Ramos (cell line): ENCODE data around the gene GASK1A.

Experiments used
- in situ Hi-C: fragments of 300-500 bp; cut with MboI; formaldehyde crosslinking; loops from one replicate; pipeline ENCODE4 v1.14.3; 2022; ENCODE audit warnings: low sequenced_read_pairs; ENCODE audit not compliant: unreplicated experiment

GASK1A gene

GRCh38 chr3:42979044-42979972, at the start of gene GASK1A:
Gene GASK1A (plus strand): TSS chr3:42979311. CDS start chr3:42979643, 332 bp downstream.
- in situ Hi-C loops, result no loop called here

- in situ Hi-C loops, result no loop called here
Observed at GRCh38 chr3:42934111-42934510, 45.0 kb upstream of the GASK1A start.

- in situ Hi-C loops, result no loop called here
Observed at GRCh38 chr3:42934910-42935309, 44.2 kb upstream of the GASK1A start.

- in situ Hi-C loops, result no loop called here
Observed at GRCh38 chr3:42935472-42935871, 43.6 kb upstream of the GASK1A start.

GRCh38 chr3:42936157-42936981, 42.7 kb upstream of the GASK1A start:
- in situ Hi-C loops, result no loop called here

- in situ Hi-C loops, result no loop called here
Observed at GRCh38 chr3:42937334-42937733, 41.8 kb upstream of the GASK1A start.

GRCh38 chr3:42942693-42943092, 36.4 kb upstream of the GASK1A start:
- in situ Hi-C loops, result no loop called here

- in situ Hi-C loops, result no loop called here
Observed at GRCh38 chr3:42946050-42946449, 33.1 kb upstream of the GASK1A start.

- in situ Hi-C loops, result loop anchor here (25.0 kb wide), 1 partner anchor 430 kb away; no protein-coding TSS in a partner anchor
Observed at GRCh38 chr3:42957573-42957972, 21.5 kb upstream of the GASK1A start.

- in situ Hi-C loops, result loop anchor here (25.0 kb wide), 1 partner anchor 427 kb away; no protein-coding TSS in a partner anchor
Observed at GRCh38 chr3:42960282-42960681, 18.8 kb upstream of the GASK1A start.

- in situ Hi-C loops, result loop anchor here (25.0 kb wide), 1 partner anchor 427 kb away; no protein-coding TSS in a partner anchor
Observed at GRCh38 chr3:42960786-42961185, 18.3 kb upstream of the GASK1A start.

GRCh38 chr3:42961633-42962032, 17.5 kb upstream of the GASK1A start:
- in situ Hi-C loops, result loop anchor here (25.0 kb wide), 1 partner anchor 426 kb away; no protein-coding TSS in a partner anchor

GRCh38 chr3:42963269-42963668, 15.8 kb upstream of the GASK1A start:
- in situ Hi-C loops, result loop anchor here (25.0 kb wide), 1 partner anchor 424 kb away; no protein-coding TSS in a partner anchor

- in situ Hi-C loops, result loop anchor here (25.0 kb wide), 1 partner anchor 423 kb away; no protein-coding TSS in a partner anchor
Observed at GRCh38 chr3:42964266-42964665, 14.8 kb upstream of the GASK1A start.

- in situ Hi-C loops, result loop anchor here (25.0 kb wide), 1 partner anchor 417 kb away; no protein-coding TSS in a partner anchor
Observed at GRCh38 chr3:42970557-42970956, 8.6 kb upstream of the GASK1A start.

- in situ Hi-C loops, result loop anchor here (25.0 kb wide), 1 partner anchor 416 kb away; no protein-coding TSS in a partner anchor
Observed at GRCh38 chr3:42970976-42971772, 7.9 kb upstream of the GASK1A start.

GRCh38 chr3:42974906-42975305, 4.2 kb upstream of the GASK1A start:
- in situ Hi-C loops, result loop anchor here (25.0 kb wide), 1 partner anchor 412 kb away; no protein-coding TSS in a partner anchor

- in situ Hi-C loops, result no loop called here
Observed at GRCh38 chr3:42975456-42975855, 3.7 kb upstream of the GASK1A start.

- in situ Hi-C loops, result no loop called here
Observed at GRCh38 chr3:42975955-42976354, 3.2 kb upstream of the GASK1A start.

GRCh38 chr3:42980209-42980608, 1.1 kb downstream of the GASK1A start:
- in situ Hi-C loops, result no loop called here
